ENCODE data around the gene KCNMA1.

DNA sequence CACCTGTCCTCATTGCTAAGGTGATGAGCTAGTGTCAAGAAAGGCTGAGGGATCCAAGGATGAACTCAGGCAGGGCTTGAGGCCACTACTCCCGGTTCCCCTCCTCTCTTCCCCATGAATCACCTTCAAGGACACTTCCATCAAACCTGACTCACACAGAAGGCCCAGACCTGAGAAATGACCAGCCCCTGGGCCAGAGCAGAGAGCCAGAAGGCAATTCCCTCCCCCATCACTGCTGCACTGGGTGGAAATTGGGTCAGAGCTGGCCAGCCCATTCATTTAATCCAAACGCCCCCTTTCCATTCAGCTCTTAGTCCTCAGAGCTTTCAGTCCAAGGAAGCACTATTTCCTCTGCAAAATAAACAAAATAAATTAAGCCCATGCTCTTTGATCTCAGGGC is 182.0 kb downstream of the KCNMA1 start:
- TF ChIP-seq, protein P1, sequence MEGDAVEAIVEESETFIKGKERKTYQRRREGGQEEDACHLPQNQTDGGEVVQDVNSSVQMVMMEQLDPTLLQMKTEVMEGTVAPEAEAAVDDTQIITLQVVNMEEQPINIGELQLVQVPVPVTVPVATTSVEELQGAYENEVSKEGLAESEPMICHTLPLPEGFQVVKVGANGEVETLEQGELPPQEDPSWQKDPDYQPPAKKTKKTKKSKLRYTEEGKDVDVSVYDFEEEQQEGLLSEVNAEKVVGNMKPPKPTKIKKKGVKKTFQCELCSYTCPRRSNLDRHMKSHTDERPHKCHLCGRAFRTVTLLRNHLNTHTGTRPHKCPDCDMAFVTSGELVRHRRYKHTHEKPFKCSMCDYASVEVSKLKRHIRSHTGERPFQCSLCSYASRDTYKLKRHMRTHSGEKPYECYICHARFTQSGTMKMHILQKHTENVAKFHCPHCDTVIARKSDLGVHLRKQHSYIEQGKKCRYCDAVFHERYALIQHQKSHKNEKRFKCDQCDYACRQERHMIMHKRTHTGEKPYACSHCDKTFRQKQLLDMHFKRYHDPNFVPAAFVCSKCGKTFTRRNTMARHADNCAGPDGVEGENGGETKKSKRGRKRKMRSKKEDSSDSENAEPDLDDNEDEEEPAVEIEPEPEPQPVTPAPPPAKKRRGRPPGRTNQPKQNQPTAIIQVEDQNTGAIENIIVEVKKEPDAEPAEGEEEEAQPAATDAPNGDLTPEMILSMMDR (IDR thresholded peaks at IDR 0.05) = no peak
- TF ChIP-seq POLR2A (IDR thresholded peaks at IDR 0.05) = no peak
- no peak for TF ChIP-seq POLR2AphosphoS5 (IDR thresholded peaks at IDR 0.05)
